Measurements from ENCODE around the gene HSP90AA1. TPM values are rescaled to one million over a fixed set of nuclear protein-coding genes. Genes with fewer than 3 reads are reported as not detected.

HSP90AA1 gene
- total RNA-seq, 1 experiment from 2014 or later, result 1,931 TPM

DNA sequence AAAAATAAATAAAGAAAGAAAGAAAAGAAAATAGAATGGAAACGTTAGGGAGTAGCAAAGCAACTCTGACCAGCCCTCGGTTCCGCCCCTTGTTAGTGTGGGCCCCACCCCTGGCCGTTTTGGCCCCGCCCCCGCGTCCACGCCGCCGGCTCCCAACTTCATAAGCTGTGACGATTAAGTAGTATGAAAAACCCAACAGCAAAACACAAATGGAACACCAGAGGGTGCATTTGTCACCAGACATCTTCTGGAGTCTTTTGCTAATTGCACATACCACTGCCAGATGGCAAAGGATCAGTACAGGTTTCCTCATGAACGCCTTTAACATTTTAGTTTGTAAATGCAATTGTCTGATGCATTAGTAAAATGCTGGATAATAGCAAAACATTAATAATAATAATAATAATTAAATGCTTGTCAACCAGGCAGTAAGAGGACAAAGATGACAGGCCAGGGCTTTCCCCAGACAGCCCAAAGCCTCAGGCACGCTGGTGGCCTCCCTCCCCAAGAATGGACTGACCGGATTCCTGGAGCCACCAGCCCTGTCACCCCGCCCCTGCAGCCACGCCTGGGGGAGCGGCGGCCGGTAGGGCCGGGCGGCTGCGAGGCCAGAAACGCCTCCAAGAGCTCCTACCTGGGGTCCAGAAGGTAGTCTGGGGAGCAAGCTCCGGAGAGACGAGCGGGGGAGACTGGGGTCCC is 23.6 kb downstream of the HSP90AA1 start:
- no TSS peak for BruUV-seq (replicated peaks)
- Histone ChIP-seq H3K27me3 (ENCODE audit: insufficient read depth, low read depth) (no peaks in the 10 kb centered on the region), H3K4me2 (peak overlapping the region; percentile 88), H3F3A (ENCODE audit: insufficient read depth, low read depth) (peaks cover 31% of the 10 kb centered on the region), H3K4me1 (replicated peaks; ENCODE audit: insufficient read depth) (peaks cover 23% of the 10 kb centered on the region), H2AFZ (peak overlapping the region; percentile 82), H4K20me1 (ENCODE audit: insufficient read depth) (no peaks in the 10 kb centered on the region), H3K9me2 (ENCODE audit: insufficient read depth) (no peaks in the 10 kb centered on the region), H3K27ac (peak overlapping the region; percentile 57), H3K79me2 (ENCODE audit: low read depth) (no peaks in the 10 kb centered on the region), H3K36me3 (ENCODE audit: low read depth) (no peaks in the 10 kb centered on the region), H3K9me3 (ENCODE audit: insufficient read depth, low read depth) (no peaks in the 10 kb centered on the region), H3K4me3 (peak overlapping the region; percentile 48)
- DNase-seq, result peak; percentile 95 to 97
- TF ChIP-seq EZH2 (IDR thresholded peaks at IDR 0.05; ENCODE audit: low read depth), result no peak
- TF ChIP-seq, protein P1, sequence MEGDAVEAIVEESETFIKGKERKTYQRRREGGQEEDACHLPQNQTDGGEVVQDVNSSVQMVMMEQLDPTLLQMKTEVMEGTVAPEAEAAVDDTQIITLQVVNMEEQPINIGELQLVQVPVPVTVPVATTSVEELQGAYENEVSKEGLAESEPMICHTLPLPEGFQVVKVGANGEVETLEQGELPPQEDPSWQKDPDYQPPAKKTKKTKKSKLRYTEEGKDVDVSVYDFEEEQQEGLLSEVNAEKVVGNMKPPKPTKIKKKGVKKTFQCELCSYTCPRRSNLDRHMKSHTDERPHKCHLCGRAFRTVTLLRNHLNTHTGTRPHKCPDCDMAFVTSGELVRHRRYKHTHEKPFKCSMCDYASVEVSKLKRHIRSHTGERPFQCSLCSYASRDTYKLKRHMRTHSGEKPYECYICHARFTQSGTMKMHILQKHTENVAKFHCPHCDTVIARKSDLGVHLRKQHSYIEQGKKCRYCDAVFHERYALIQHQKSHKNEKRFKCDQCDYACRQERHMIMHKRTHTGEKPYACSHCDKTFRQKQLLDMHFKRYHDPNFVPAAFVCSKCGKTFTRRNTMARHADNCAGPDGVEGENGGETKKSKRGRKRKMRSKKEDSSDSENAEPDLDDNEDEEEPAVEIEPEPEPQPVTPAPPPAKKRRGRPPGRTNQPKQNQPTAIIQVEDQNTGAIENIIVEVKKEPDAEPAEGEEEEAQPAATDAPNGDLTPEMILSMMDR (conservative IDR thresholded peaks at IDR 0.05), result peak; percentile 88
- CTCF ChIA-PET, result interaction anchor here (0.6 to 2.1 kb wide), 17 partner anchors 9 to 292 kb away, joined by 3 to 35 read pairs (median 5); no protein-coding TSS in a partner anchor
- POLR2A ChIA-PET (ENCODE audit: unreplicated experiment), result interaction anchor here (0.5 to 0.9 kb wide), 9 partner anchors 13 to 124 kb away, joined by 3 to 9 read pairs (median 5); no protein-coding TSS in a partner anchor
- intact Hi-C loops (cut with micrococcal nuclease; ENCODE audit: unreplicated experiment), result loop anchor here (1.0 kb wide), 6 partner anchors 8 to 124 kb away; partner anchors contain the start of gene HSP90AA1

DNA sequence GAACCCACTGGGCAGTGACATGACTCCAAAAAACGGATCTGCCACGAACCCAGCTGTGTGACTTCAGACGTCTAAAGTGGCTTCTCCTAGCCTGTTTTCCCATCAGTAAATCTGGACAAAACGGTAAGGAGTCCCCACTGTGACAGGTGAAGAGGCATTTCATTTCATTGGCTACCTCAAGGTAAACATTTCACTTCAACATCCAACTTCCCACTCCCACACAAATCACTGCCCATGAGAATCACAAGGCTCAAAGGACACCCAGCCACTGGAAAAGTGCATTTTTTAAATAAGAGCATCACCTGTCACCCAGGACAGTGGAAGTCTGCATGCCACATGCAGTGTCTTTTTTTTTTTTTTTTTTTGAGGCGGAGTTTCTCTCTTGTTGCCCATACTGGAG is 27.9 kb downstream of the HSP90AA1 start:
- ChIA-PET POLR2A (ENCODE audit: unreplicated experiment) (no interaction called here), CTCF (no interaction called here)
- intact Hi-C loops (cut with micrococcal nuclease; ENCODE audit: unreplicated experiment), result no loop called here
- Histone ChIP-seq H3K9me3 (ENCODE audit: insufficient read depth, low read depth) (no peaks in the 10 kb centered on the region), H3K4me3 (no peak overlapping the region), H3K79me2 (ENCODE audit: low read depth) (no peaks in the 10 kb centered on the region), H3K36me3 (ENCODE audit: low read depth) (no peaks in the 10 kb centered on the region), H3K4me1 (replicated peaks; ENCODE audit: insufficient read depth) (peaks cover 53% of the 10 kb centered on the region), H3K4me2 (no peak overlapping the region), H3K27ac (no peak overlapping the region), H4K20me1 (ENCODE audit: insufficient read depth) (no peaks in the 10 kb centered on the region), H3F3A (ENCODE audit: insufficient read depth, low read depth) (peaks cover 64% of the 10 kb centered on the region), H3K27me3 (ENCODE audit: insufficient read depth, low read depth) (no peaks in the 10 kb centered on the region), H3K9me2 (ENCODE audit: insufficient read depth) (no peaks in the 10 kb centered on the region), H2AFZ (no peak overlapping the region)
- TF ChIP-seq, protein P1 (conservative IDR thresholded peaks at IDR 0.05), result no peak
- TF ChIP-seq EZH2 (IDR thresholded peaks at IDR 0.05; ENCODE audit: low read depth), result no peak
- BruUV-seq (replicated peaks), result no TSS peak
- DNase-seq, result no peak

DNA sequence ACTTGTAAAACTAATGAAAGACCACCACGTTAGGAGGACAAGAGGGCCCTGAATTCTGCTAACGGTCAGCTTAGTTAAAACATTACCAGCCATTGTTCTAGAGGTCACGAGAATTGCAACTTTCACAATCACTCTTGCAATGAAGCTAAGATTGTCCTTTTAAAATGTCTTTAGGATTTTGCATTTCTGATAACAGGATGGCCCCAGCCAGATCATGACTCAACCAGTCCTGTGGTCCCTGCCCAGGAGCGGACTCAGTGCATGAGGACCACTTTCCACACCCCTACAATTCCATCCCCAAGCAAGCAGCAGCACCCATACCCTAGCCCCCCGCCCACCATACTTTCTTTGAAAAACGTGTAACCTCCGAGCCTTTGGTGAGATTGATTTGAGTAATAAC is 28.7 kb downstream of the HSP90AA1 start:
- Histone ChIP-seq H3K4me1 (replicated peaks; ENCODE audit: insufficient read depth) (peaks cover 45% of the 10 kb centered on the region), H4K20me1 (ENCODE audit: insufficient read depth) (no peaks in the 10 kb centered on the region), H3K9me3 (ENCODE audit: insufficient read depth, low read depth) (no peaks in the 10 kb centered on the region), H3K4me3 (no peak overlapping the region), H3F3A (ENCODE audit: insufficient read depth, low read depth) (peaks cover 64% of the 10 kb centered on the region), H3K27me3 (ENCODE audit: insufficient read depth, low read depth) (no peaks in the 10 kb centered on the region), H3K79me2 (ENCODE audit: low read depth) (no peaks in the 10 kb centered on the region), H2AFZ (no peak overlapping the region), H3K27ac (no peak overlapping the region), H3K9me2 (ENCODE audit: insufficient read depth) (no peaks in the 10 kb centered on the region), H3K36me3 (ENCODE audit: low read depth) (no peaks in the 10 kb centered on the region), H3K4me2 (peak overlapping the region; percentile 14)
- TF ChIP-seq, protein P1 (conservative IDR thresholded peaks at IDR 0.05), result no peak
- TF ChIP-seq EZH2 (IDR thresholded peaks at IDR 0.05; ENCODE audit: low read depth), result no peak
- intact Hi-C loops (cut with micrococcal nuclease; ENCODE audit: unreplicated experiment), result no loop called here
- ChIA-PET CTCF (interaction anchor here (0.5 kb wide), 1 partner anchor 39 kb away, joined by 5 read pairs; no protein-coding TSS in a partner anchor), POLR2A (ENCODE audit: unreplicated experiment) (interaction anchor here (0.6 to 0.7 kb wide), 2 partner anchors 26 to 287 kb away, joined by 5 to 6 read pairs; no protein-coding TSS in a partner anchor)
- no TSS peak for BruUV-seq (replicated peaks)
- no peak for DNase-seq
